Type B pancreatic cell (in vitro differentiated cells): Measurements from ENCODE around the gene TSPOAP1. TPM values are rescaled to one million over a fixed set of nuclear protein-coding genes. Genes with fewer than 3 reads are reported as not detected.
A peak's percentile ranks its signal among the peaks of the same experiment; 100 is the strongest.

Experiments
- DNase-seq: peaks from one replicate; pipeline ENCODE4 v3.0.0; 2021; ENCODE audit warnings: mixed read lengths; ENCODE audit not compliant: unreplicated experiment; ENCODE audit errors: extremely low spot score
- H3K27ac Mint-ChIP-seq: 2 replicates; pipeline ENCODE4 v1.8.0; 2021; ENCODE audit warnings: mild to moderate bottlenecking, mixed read lengths
- H3K27me3 Mint-ChIP-seq: 2 replicates; pipeline ENCODE4 v1.8.0; 2021; ENCODE audit warnings: mixed read lengths
- H3K36me3 Mint-ChIP-seq: 2 replicates; pipeline ENCODE4 v1.8.0; 2021; ENCODE audit warnings: mixed read lengths
- H3K4me1 Mint-ChIP-seq: one replicate; pipeline ENCODE4 v1.8.0; 2021; ENCODE audit warnings: mixed read lengths; ENCODE audit not compliant: unreplicated experiment
- H3K4me3 Mint-ChIP-seq: 2 replicates; pipeline ENCODE4 v1.8.0; 2021; ENCODE audit warnings: mild to moderate bottlenecking, mixed read lengths
- H3K9me3 Mint-ChIP-seq: 2 replicates; pipeline ENCODE4 v1.8.0; 2021; ENCODE audit warnings: mixed read lengths
- CTCF ChIP-seq: fragments of 200-600 bp; sonication (generic); conservative IDR thresholded peaks from 2 replicates; pipeline ENCODE4 v1.5.0; 2021; ENCODE audit warnings: antibody characterized with exemption, mild to moderate bottlenecking
- total RNA-seq: library from RNA; stranded (reverse); gene quantifications from 2 replicates; pipeline ENCODE4 v1.2.1, GENCODE V29; 2021; ENCODE audit warnings: low replicate concordance

The TSPOAP1 gene
- total RNA-seq, 1 donor from 2014 or later = 18.4 TPM

- peaks cover 7% of the 10 kb centered on the region for H3K36me3 Mint-ChIP-seq
- TF ChIP-seq CTCF = no peak
- DNase-seq = no peak
- H3K9me3 Mint-ChIP-seq = no peaks in the 10 kb centered on the region
- peak overlapping the region; percentile 94 for H3K27ac Mint-ChIP-seq
- H3K4me3 Mint-ChIP-seq = peak overlapping the region; percentile 50
- no peaks in the 10 kb centered on the region for H3K27me3 Mint-ChIP-seq
- peaks cover 12% of the 10 kb centered on the region for H3K4me1 Mint-ChIP-seq
Measured at GRCh38 chr17:58369214-58370031, 40.8 kb upstream of the TSPOAP1 start.

GRCh38 chr17:58368860-58369213 lies 40.2 kb upstream of the TSPOAP1 start:
- no peak for DNase-seq
- H3K36me3 Mint-ChIP-seq = peaks cover 7% of the 10 kb centered on the region
- no peak overlapping the region for H3K4me3 Mint-ChIP-seq
- H3K4me1 Mint-ChIP-seq = peaks cover 16% of the 10 kb centered on the region
- no peaks in the 10 kb centered on the region for H3K9me3 Mint-ChIP-seq
- peak overlapping the region; percentile 94 for H3K27ac Mint-ChIP-seq
- H3K27me3 Mint-ChIP-seq = no peaks in the 10 kb centered on the region
- no peak for TF ChIP-seq CTCF

- peaks cover 7% of the 10 kb centered on the region for H3K36me3 Mint-ChIP-seq
- H3K9me3 Mint-ChIP-seq = no peaks in the 10 kb centered on the region
- H3K27ac Mint-ChIP-seq = peak overlapping the region; percentile 70
Measured at GRCh38 chr17:58367461-58367860, 38.9 kb upstream of the TSPOAP1 start.

GRCh38 chr17:58365980-58366595 lies 37.5 kb upstream of the TSPOAP1 start:
- H3K36me3 Mint-ChIP-seq = peaks cover 7% of the 10 kb centered on the region
- peak overlapping the region; percentile 30 for H3K4me3 Mint-ChIP-seq
- TF ChIP-seq CTCF = no peak
- no peaks in the 10 kb centered on the region for H3K9me3 Mint-ChIP-seq
- peak overlapping the region; percentile 77 for H3K27ac Mint-ChIP-seq
- no peaks in the 10 kb centered on the region for H3K27me3 Mint-ChIP-seq
- H3K4me1 Mint-ChIP-seq = peaks cover 23% of the 10 kb centered on the region
- DNase-seq = no peak

More at GRCh38 chr17:58367461-58367860, 38.9 kb upstream of the TSPOAP1 start:
- TF ChIP-seq CTCF = no peak
- Mint-ChIP-seq H3K4me3 (no peak overlapping the region), H3K27me3 (no peaks in the 10 kb centered on the region), H3K4me1 (peaks cover 23% of the 10 kb centered on the region)
- no peak for DNase-seq

- Mint-ChIP-seq H3K27ac (peak overlapping the region; percentile 77), H3K27me3 (no peaks in the 10 kb centered on the region), H3K9me3 (no peaks in the 10 kb centered on the region), H3K36me3 (peaks cover 7% of the 10 kb centered on the region), H3K4me1 (peaks cover 23% of the 10 kb centered on the region), H3K4me3 (no peak overlapping the region)
- no peak for TF ChIP-seq CTCF
- no peak for DNase-seq
Measured at GRCh38 chr17:58365185-58365979, 36.8 kb upstream of the TSPOAP1 start.
